Measurements from ENCODE around the gene SUSD3.
"Not testable (repeated sequence)": the region's sequence is repeated elsewhere in the genome, so short reads cannot be mapped to it uniquely, and the experiment has no call there.

SUSD3 gene

GRCh38 chr9:93114169-93114983, 55.9 kb downstream of the SUSD3 start:
- no peak for DNase-seq

DNA sequence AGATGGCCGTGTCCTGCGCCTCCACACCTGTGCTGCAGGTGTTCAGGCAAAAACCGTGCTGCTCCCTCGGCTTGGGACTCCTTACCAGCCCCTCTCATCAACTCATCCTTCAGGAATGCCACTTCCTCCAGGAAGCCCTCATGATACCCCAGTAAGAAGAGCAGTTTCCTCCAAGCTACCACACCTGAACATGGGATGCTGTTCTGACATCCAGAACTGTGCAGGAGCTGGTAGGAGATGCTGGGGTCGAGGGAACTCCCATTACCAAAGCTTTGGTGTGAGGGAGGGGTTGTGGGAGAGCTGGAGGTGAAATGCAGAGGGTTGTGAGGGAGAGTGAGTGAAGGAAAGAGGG, 56.5 kb downstream of the SUSD3 start:
- no peak for DNase-seq

GRCh38 chr9:93115486-93116071, 57.1 kb downstream of the SUSD3 start:
- DNase-seq: no peak

DNA sequence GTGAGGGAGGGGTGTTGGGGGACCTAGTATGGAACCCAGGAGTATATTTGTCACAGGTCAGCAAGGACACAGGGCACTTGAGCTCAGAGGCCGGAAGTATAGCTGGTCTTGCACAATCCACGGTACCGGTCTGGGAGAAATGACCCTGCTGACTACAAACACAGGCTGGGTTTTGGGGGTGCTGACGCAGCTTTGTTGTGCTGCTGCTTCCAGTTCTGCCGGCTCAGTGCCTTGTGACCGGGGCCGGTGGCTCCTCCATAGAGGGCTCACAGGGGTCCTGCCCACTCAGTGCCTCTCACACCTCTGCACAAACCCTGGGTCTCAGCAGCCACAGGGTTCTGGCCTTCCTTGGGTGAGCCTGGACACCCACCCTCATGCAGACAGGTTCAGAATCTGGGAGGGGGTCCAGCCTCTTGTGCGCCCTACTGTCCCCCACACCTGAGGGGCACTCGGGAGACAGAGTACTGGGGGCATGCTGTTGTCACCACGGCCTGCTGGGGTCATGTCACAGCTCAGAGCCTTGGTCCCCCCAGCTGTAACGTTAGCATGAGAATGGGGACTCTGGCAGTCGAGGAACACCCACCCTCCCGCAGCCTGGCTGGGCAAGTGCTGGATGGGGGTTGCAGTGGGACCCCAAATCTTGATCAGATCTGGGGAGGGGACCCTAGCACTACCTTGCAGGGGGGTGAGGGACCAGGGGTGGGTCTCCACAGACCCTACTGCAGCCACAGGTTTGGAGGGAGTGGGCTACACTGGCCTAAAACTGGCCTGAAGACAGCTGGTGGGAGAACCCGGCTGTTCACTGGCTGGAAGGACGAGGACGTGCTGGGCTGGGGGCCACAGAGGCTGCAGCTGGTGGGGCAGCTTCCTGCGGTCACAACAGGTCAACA, 57.8 kb downstream of the SUSD3 start:
- no peak for DNase-seq

DNA sequence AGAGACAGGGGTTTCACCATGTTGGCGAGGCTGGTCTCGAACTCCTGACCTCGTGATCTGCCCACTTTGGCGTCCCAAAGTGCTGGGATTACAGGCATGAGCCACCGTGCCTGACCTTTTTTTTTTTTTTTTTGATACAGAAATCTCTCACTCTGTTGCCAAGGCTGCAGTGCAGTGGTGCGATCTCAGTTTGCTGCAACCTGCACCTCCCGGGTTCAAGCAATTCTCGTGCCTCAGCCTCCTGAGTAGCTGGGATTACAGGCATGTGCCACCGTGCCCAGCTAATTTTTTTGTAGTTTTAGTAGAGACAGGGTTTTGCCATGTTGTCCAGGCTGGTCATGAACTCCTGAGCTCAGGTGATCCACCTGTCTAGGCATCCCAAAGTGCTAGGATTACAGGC, 59.0 kb downstream of the SUSD3 start:
- DNase-seq: not testable (repeated sequence)

DNA sequence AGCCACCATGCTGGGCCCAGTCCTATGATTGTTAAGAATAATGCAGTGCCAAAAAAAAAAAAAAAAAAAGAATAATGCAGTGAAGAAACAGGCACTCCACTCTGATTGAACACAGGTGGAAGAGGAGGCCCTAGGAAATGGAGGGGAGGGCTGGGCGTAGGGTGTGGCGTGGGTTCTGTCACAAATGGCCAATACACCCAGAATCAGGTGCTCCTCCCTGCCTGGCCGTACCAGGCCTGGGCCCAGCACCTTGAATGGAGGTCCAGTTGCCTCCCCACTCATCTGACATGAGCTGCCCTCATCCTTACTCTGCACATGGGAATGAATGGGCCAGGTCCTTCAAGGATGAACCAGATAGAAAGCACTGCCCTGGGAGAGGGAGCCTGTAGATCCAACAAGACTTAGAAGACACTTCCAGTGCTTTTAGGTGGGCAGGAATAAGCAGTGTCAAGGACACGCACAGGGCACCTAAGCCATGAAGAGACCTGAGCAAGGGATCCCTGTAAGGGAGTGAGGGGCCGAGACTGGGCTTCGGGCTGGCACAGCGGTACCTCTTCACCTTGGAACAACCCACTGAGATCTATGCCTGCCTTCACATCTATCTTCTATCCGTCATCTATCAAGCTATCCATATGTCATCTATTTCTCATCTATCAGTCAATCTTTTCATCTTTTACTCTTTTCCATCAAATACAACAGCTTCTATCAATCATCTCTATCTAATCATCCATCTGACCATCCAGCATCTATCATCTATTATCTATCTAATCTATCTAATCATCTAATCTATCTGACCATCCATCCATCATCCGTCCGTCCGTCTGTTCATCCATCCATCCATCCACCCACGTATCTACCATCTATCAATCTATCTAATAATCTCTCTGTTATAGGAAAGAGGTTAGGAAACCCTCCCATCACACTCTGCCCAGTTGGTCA, 59.7 kb downstream of the SUSD3 start:
- no peak for DNase-seq

DNA sequence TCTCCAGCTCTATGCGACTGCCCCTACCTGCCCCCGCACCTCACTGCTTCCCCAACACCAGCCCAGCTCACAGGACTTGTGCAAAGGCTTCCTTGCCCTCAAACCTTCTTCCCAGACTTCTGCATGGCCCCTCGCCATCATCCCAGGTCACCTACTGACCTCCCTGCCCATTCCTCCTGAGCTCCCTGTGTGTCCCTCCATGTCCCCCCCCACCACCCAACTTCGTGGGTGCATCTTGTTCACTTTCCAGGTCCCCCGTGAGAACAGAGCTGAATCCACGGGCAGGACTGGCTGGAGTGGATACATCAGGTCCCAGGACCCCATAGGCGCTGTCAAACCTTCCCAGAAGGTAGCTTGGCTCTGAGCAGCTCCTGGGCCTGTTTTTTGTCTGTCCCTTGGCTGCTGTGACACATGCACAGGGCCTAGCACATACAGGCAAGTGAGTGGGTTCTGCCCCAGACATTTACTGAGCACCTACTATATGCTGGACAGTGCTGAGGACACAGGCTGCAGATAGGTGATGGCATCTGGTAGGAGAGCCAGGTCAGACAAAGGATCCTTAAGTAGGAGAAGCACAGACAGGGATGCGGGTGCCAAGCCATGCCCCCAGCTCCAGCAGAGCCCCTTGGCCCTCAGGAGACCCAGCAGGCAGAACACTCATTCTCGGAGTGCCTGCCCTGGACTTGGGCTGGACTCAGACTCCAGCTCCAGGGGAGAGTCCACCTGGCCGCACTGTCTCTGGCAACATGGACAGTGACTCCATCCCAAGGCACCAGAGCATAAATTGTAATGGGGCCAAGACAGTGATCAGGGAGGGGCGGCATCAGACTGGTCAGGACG, 60.6 kb downstream of the SUSD3 start:
- DNase-seq: no peak

DNA sequence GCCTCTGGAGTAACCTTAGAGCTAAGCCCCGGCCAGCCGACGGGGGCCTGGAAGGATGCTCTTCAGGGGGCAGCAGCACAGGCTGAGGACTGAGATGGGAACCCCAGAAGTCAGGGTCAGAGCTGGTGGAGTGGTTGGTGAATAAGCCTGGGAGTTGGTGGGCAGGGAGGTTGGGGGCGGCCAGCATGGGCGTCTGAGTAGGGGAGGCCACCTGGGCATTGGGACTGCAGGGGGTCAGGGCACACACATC, 61.1 kb downstream of the SUSD3 start:
- DNase-seq: no peak

DNA sequence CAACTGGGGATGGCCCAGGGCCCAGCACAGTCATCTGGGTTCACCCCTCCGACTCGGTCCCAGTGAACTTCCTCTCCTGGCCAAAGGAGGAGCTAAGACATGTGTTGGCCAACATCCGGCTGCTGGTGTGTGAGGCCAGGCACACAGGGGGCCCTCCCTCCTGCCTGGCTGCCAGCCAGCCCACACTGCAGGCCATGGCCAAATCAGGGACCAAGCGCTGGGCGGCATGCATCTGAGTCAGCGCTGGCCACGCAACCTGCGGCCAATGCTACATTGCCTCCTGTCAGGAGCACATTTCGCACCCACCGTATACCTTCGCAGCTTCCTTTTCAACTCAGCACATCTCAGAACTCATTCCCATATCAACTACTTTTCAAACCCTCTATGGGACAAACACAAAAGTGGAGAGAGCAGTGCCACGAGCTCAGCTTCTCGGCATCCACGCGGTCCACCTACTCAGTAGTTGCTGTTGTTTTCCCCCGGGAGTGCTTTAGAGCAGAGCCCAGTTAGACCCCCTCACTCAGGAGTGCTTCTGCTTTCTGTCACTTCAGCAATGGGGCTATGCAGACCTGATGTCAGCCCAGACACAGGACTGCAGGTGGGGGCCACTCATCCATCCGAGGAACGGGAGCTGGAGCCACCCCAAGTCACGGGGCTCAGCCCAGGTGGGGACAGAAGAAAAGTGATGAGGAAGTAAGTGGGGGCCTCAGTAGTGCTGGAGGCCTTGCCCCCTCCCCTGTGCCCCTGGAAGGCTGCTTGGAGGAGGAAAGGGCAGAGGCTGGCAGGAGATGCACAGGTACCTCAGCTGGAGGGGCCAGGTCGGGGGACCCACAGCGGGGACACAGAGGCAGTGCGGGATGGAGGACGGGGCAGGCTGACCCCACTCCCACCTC, 61.7 kb downstream of the SUSD3 start:
- peak; percentile 44 for DNase-seq

DNA sequence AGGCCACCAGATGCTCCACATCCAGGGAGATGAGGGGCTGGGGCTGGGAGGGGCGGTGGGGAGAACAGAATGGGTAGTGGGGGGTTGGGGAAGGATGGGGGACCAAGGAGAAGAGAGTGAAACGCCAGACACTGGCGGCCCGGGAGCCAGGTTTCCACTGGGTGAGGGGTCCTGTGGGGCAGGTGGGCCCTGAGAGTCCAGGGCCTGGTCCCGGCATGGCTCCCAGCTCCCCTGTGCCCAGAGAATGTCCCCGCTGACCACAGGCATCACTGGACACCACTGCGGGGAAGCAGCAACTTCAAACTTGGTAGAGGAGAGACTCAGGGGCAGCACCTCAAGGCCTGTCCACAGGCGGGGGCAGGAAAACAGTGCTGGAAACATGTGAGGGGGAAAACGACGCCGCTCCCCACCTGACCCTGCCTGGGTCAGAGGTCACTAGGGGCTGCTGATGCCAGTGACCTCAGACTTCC, 62.4 kb downstream of the SUSD3 start:
- DNase-seq: no peak

DNA sequence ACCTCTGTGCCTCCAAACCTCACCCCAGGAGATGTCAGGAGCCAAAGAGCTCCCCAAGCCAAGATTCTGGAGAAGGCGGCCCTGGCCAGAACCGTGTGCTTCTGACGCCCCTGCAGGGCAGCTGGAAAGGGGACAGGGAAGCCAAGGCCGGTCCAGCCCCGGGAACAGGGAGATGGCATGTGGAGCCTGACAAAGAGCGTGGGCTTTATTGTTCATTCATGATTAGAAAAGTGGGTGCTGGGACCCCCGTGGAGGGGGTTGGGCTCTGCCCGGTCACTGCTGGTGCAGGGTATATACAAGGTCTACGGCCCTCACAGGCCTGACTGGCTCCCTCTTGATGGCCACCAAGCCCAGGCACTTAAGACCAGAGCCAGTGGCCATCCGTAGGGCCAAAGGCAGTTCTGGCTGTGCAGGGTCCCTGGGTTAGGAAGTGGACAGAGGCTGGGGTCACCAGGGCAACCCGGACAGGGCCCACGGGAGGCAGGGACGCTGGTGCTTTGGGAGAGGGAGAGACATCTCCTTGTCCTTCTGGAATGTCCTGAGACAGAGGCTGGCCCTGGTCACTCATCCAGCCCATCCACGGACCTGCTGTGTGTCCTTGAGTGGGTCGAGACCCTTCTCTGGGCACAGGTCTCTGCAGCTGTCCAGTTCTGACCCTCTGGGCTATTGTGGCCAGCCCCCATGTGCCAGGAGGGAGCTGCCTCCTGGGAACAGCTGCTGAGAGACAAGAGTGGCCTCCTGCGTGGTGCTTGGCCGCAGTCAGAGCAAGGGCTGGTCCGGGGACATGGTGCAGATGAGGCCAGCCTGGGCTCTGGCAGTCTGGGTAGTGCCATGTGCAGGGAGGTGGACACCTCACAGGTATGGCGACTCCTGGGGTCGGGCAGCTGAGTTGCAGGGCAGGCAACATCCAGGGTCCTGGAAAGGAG, 63.1 kb downstream of the SUSD3 start:
- DNase-seq: no peak

- no peak for DNase-seq
Observed at GRCh38 chr9:93122721-93123221, 64.3 kb downstream of the SUSD3 start.

DNA sequence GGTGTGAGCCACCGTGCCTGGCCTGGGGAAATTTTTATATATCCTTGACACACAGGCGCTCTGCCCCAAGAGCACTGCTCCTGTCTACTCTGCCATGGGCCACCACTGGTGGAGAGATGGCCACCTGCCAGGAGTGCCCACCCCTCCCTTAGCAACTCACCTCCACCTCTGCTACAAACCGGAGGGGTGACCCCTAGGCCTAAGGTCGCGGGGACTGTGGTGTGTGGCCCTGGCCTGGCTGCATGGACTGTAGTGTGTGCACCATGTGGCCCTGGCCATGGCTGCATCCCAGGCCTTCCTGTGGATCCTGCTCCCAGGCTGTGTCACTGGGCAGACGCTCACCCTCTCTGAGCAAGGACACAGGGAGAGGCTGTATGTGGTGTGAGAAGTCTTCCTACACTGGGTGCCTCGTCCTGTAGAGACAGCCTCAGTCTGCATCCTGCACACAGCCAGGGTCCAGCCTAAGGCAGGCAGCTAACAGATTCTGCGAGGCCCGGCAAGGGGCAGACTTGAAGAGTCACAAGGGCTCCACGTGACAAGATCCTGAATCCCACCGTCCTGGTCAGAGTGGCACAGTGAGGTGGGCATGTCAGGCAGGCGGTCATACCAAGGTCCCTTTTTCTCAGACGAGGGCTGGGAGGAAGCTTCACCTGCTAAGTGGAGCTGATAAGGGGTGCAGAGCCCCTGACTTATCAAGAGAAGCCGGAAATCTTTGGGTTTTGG, 65.2 kb downstream of the SUSD3 start:
- DNase-seq: no peak

GRCh38 chr9:93124793-93125192, 66.3 kb downstream of the SUSD3 start:
- no peak for DNase-seq

GRCh38 chr9:93125331-93125894, 66.9 kb downstream of the SUSD3 start:
- no peak for DNase-seq

- peak; percentile 56 for DNase-seq
Observed at GRCh38 chr9:93126151-93126781, 67.8 kb downstream of the SUSD3 start.

DNA sequence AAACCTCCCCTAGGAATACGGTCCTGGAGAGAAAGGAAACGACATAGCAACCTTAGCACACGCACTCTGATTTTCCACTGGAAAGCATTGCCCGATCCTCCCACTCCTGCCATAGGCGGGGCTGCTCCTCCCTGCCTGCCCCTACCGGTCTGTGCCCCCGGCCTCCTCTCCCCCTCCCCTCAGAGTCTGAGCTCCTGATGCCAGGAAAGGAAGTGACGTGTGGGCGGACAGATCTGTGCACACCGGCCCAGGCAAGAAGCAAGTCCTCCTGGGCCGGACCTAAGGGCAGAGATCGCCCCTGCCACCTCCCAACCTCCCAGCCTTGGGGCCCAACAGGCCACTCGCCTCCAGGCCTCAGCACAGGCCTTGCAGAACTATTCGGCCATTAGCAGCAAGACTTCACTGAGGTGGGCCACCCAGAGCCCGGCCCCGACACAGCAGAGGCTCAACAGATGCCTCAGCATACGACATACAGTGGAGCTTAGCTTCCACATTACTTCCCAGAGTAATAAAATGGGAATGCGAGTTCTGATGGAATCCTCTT, 68.4 kb downstream of the SUSD3 start:
- peak; percentile 28 for DNase-seq
